ENCODE results near the gene ARAP2.

GRCh38 chr4:36041340-36041739, 203.0 kb downstream of the ARAP2 start:
- no peak for TF ChIP-seq EGR1 (IDR thresholded peaks at IDR 0.05)
- no peak for TF ChIP-seq EP300 (IDR thresholded peaks at IDR 0.05; ENCODE audit: borderline replicate concordance)
- TF ChIP-seq, protein P1, sequence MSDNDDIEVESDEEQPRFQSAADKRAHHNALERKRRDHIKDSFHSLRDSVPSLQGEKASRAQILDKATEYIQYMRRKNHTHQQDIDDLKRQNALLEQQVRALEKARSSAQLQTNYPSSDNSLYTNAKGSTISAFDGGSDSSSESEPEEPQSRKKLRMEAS (IDR thresholded peaks at IDR 0.05) = no peak
- TF ChIP-seq USF1 (IDR thresholded peaks at IDR 0.05) = no peak
- TF ChIP-seq RAD21 (IDR thresholded peaks at IDR 0.05; ENCODE audit: low read depth) = no peak
- TF ChIP-seq TEAD4 (IDR thresholded peaks at IDR 0.05) = no peak
- no peak for TF ChIP-seq TCF12 (IDR thresholded peaks at IDR 0.05; ENCODE audit: low read depth)
- TF ChIP-seq YY1 (IDR thresholded peaks at IDR 0.05; ENCODE audit: low read depth) = no peak
- TF ChIP-seq TAF1 (IDR thresholded peaks at IDR 0.05; ENCODE audit: low read depth) = no peak
- TF ChIP-seq CEBPB (IDR thresholded peaks at IDR 0.05) = no peak
- TF ChIP-seq, protein P2, sequence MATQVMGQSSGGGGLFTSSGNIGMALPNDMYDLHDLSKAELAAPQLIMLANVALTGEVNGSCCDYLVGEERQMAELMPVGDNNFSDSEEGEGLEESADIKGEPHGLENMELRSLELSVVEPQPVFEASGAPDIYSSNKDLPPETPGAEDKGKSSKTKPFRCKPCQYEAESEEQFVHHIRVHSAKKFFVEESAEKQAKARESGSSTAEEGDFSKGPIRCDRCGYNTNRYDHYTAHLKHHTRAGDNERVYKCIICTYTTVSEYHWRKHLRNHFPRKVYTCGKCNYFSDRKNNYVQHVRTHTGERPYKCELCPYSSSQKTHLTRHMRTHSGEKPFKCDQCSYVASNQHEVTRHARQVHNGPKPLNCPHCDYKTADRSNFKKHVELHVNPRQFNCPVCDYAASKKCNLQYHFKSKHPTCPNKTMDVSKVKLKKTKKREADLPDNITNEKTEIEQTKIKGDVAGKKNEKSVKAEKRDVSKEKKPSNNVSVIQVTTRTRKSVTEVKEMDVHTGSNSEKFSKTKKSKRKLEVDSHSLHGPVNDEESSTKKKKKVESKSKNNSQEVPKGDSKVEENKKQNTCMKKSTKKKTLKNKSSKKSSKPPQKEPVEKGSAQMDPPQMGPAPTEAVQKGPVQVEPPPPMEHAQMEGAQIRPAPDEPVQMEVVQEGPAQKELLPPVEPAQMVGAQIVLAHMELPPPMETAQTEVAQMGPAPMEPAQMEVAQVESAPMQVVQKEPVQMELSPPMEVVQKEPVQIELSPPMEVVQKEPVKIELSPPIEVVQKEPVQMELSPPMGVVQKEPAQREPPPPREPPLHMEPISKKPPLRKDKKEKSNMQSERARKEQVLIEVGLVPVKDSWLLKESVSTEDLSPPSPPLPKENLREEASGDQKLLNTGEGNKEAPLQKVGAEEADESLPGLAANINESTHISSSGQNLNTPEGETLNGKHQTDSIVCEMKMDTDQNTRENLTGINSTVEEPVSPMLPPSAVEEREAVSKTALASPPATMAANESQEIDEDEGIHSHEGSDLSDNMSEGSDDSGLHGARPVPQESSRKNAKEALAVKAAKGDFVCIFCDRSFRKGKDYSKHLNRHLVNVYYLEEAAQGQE (IDR thresholded peaks at IDR 0.05; ENCODE audit: low read depth) = no peak
